ENCODE measurements around the gene METTL17.
A peak's percentile ranks its signal among the peaks of the same experiment; 100 is the strongest.
"Not testable (repeated sequence)": the region's sequence is repeated elsewhere in the genome, so short reads cannot be mapped to it uniquely, and the experiment has no call there.

Gene METTL17

DNA sequence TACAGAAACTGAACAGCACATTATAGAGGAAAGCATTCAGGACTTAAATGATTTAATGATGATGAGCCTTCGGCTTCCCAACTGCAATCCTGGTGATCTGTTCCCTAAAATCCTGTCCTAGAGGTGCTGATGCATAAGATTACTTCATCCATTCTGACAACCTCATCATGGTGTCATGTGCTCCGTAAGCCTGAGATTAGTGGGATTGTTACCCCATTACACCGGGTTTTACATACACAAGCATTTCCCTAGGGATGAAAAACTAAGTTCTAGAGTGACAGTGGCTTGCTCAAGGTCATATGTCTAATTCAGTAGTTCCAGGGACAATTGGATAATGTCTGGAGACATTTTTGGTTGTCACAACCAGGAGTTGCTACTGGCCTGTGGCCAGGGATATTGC is 47.4 kb downstream of the METTL17 start:
- Histone ChIP-seq H3K4me3 (ENCODE audit: low read depth, low read length) (no peak overlapping the region), H3K36me3 (no peaks in the 10 kb centered on the region), H3K27me3 (ENCODE audit: insufficient read depth, low read depth, severe bottlenecking) (no peaks in the 10 kb centered on the region), H3K9me3 (ENCODE audit: severe bottlenecking) (no peaks in the 10 kb centered on the region), H3K27ac (no peak overlapping the region)
- peak; percentile 37 for DNase-seq
- TF ChIP-seq, protein P1, sequence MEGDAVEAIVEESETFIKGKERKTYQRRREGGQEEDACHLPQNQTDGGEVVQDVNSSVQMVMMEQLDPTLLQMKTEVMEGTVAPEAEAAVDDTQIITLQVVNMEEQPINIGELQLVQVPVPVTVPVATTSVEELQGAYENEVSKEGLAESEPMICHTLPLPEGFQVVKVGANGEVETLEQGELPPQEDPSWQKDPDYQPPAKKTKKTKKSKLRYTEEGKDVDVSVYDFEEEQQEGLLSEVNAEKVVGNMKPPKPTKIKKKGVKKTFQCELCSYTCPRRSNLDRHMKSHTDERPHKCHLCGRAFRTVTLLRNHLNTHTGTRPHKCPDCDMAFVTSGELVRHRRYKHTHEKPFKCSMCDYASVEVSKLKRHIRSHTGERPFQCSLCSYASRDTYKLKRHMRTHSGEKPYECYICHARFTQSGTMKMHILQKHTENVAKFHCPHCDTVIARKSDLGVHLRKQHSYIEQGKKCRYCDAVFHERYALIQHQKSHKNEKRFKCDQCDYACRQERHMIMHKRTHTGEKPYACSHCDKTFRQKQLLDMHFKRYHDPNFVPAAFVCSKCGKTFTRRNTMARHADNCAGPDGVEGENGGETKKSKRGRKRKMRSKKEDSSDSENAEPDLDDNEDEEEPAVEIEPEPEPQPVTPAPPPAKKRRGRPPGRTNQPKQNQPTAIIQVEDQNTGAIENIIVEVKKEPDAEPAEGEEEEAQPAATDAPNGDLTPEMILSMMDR (IDR thresholded peaks at IDR 0.05; ENCODE audit: low read depth, low read length): no peak

DNA sequence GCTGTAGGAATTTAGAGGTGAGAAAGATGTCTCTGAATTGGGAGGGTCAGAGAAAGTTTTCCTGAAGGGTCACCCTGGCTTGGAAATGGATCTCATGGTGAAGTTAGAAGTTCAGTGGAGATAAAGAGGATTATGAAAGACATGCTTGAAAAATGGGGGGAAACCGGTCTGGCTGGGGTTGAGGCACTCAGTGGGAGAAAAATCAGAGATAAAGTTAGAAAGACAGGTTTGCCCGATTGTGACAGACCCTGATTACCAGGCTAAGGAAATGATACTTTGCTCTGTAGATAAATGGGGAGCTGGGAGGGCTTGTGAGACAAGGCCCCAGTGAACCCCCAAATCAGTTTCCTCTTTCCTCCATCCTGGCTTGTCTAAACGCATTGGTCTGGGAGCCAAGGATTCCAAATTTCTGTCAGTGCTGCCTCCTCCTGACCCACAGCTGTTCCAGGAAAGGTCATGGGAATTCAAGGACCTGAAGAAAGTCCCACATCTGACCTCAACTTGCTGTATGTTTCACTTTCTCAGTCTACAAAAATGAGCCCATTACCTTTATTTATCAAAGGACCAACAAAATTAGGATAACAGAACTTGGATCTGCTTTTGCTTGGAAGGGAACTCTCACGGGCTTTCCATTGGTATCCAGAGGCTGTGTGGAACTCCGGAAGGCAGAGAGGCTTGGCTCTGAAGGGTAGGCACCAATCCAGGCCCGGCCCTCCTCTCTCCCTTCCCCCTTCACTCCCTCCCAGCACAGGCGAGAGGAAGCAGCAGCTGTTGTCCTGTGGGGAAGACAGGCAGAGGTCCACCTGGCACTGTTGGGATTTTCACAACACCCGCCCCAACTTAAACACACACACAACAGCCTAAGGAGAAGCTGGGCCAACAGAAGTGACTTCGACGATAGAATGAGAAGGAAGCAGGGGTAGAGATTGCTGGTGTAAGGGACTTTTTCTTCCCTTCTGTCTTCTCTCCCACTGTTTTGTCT is 49.0 kb downstream of the METTL17 start:
- peak; percentile 89 for DNase-seq
- H3K9me3 ChIP-seq (ENCODE audit: severe bottlenecking): no peaks in the 10 kb centered on the region
- no peaks in the 10 kb centered on the region for H3K36me3 ChIP-seq
- H3K27ac ChIP-seq: peak overlapping the region; percentile 51
- H3K4me3 ChIP-seq (ENCODE audit: low read depth, low read length): no peak overlapping the region
- TF ChIP-seq, protein P1 (IDR thresholded peaks at IDR 0.05; ENCODE audit: low read depth, low read length): no peak
- H3K27me3 ChIP-seq (ENCODE audit: insufficient read depth, low read depth, severe bottlenecking): no peaks in the 10 kb centered on the region

DNA sequence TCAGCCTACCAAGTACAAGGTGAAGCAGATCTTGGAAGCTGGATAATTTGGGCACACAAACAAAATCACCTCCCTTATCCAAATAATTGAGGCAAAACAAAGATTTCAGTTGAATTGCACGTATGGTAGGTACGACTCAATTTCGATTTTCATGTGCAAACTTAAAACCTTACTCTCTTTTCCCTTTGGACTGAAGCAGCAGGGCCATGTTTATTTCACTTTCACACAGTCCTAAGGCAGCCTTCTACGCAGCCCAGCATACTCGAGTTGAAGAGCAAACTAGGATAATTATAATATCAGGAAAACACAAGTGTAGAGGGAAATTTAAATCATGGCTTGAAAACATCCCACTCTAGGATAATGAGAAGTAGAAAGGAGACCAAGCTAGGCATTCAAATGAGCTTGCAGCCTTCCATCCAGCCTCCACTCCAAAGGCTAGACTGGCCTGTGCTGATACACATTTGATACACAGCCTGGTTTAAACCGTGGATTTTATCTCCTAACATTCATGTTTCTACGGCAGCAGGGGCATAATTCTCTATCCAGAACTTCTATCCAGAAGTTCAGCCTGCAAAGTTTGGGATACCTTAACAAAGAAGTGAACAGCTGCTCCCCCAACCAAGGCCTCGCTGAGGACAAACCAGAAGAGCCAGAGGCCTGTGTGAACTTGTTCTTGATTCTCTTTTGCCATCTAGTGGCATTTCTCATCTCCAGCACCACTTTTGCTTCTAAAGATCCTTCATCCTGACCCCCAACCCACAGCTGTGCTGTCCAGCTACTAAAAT is 50.0 kb downstream of the METTL17 start:
- no peaks in the 10 kb centered on the region for H3K36me3 ChIP-seq
- H3K27ac ChIP-seq: peak overlapping the region; percentile 51
- H3K27me3 ChIP-seq (ENCODE audit: insufficient read depth, low read depth, severe bottlenecking): no peaks in the 10 kb centered on the region
- TF ChIP-seq, protein P1 (IDR thresholded peaks at IDR 0.05; ENCODE audit: low read depth, low read length): peak; percentile 67
- peak; percentile 63 for DNase-seq
- no peaks in the 10 kb centered on the region for H3K9me3 ChIP-seq (ENCODE audit: severe bottlenecking)
- no peak overlapping the region for H3K4me3 ChIP-seq (ENCODE audit: low read depth, low read length)

DNA sequence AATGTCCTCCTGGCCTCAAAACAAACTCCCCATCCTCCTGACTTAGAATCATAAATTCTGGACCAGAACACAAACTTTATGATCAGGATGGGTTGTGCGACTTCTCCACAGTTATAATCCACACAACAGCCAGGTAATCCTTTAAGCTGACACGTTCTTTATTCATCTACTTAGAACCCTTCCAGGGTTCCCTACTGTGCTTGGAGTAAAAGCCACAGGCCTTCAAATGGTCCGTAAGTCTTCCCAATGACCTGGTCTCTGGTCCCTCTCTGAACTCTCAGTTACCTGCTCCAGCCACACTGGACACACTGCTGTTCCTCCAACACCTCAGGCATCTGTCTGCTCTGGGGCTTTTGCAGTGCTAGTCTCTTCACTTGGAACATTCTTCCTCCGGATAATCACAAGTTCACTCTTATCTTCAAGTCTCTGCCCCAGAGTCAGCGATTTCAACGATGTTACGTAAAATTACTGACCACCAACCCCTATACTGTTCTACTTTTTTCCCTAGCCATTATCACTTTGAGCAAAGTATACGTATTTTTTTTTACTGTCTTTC is 50.7 kb downstream of the METTL17 start:
- TF ChIP-seq, protein P1 (IDR thresholded peaks at IDR 0.05; ENCODE audit: low read depth, low read length): no peak
- no peak for DNase-seq
- H3K4me3 ChIP-seq (ENCODE audit: low read depth, low read length): no peak overlapping the region
- no peak overlapping the region; the same call in 1 of the 2 replicates for H3K27ac ChIP-seq
- H3K27me3 ChIP-seq (ENCODE audit: insufficient read depth, low read depth, severe bottlenecking): no peaks in the 10 kb centered on the region
- H3K9me3 ChIP-seq (ENCODE audit: severe bottlenecking): no peaks in the 10 kb centered on the region
- H3K36me3 ChIP-seq: no peaks in the 10 kb centered on the region

DNA sequence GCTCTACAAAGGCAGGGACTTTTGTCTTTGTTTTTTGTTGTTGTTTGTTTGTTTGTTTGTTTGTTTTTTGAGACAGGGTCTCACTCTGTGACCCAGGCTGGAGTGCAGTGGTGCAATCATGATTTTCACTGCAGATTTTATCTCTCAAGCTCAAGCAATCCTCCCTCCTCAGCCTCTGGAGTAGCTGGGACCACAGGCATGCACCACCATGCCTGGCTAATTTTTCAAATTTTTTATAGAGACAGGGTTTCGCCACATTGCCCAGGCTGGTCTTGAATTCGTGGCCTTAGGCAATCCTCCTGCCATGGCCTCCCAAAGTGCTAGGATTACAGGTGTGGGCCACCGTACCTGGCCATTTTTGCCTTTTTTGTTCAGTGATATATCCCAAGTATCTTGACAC is 51.2 kb downstream of the METTL17 start:
- H3K9me3 ChIP-seq (ENCODE audit: severe bottlenecking); H3K4me3 ChIP-seq (ENCODE audit: low read depth, low read length); H3K27me3 ChIP-seq (ENCODE audit: insufficient read depth, low read depth, severe bottlenecking); H3K27ac ChIP-seq; DNase-seq; H3K36me3 ChIP-seq: not testable (repeated sequence)
